Liver (tissue), 3 donors: ENCODE results near the gene DHX35.

ENCODE experiments used
- CTCF ChIP-seq: fragments of 150-350 bp; IDR thresholded peaks from 2 replicates; pipeline ENCODE4 v1.5.1; 2017; ENCODE audit warnings: improper control_type of control experiment, low read depth, low read length; ENCODE audit not compliant: missing input control
- FOXA1 ChIP-seq: IDR thresholded peaks from 2 replicates; pipeline ENCODE4 v1.6.1; 2016; ENCODE audit warnings: antibody characterized with exemption
- GABPA ChIP-seq, 2 donors: IDR thresholded peaks in 1 of 2; conservative IDR thresholded peaks in 1 of 2; 2 replicates each; pipeline ENCODE4 v1.6.1; 2016; ENCODE audit warnings: antibody characterized with exemption in 2 of 2, mild to moderate bottlenecking in 1 of 2, moderate library complexity in 1 of 2
- JUND ChIP-seq, 2 donors: IDR thresholded peaks; 2 replicates each; pipeline ENCODE4 v1.6.1; 2016; ENCODE audit warnings: antibody characterized with exemption in 2 of 2
- MAX ChIP-seq: IDR thresholded peaks from 2 replicates; pipeline ENCODE4 v1.6.1; 2016; ENCODE audit warnings: antibody characterized with exemption
- RAD21 ChIP-seq, 2 donors: IDR thresholded peaks; 2 replicates each; pipeline ENCODE4 v1.6.1; 2016; ENCODE audit warnings: antibody characterized with exemption in 2 of 2, mild to moderate bottlenecking in 2 of 2
- REST ChIP-seq: IDR thresholded peaks from 2 replicates; pipeline ENCODE4 v1.6.1; 2016; ENCODE audit warnings: antibody characterized with exemption, mild to moderate bottlenecking
- RXRA ChIP-seq, 2 donors: IDR thresholded peaks; 2 replicates each; pipeline ENCODE4 v1.6.1; 2017 to 2018; ENCODE audit warnings: antibody characterized with exemption in 2 of 2, mild to moderate bottlenecking in 1 of 2
- SP1 ChIP-seq: IDR thresholded peaks from 2 replicates; pipeline ENCODE4 v1.6.1; 2018; ENCODE audit warnings: antibody characterized with exemption, mild to moderate bottlenecking
- TAF1 ChIP-seq: conservative IDR thresholded peaks from 2 replicates; pipeline ENCODE4 v1.6.1; 2016; ENCODE audit warnings: antibody characterized with exemption, mild to moderate bottlenecking
- YY1 ChIP-seq: IDR thresholded peaks from 2 replicates; pipeline ENCODE4 v1.6.1; 2016; ENCODE audit warnings: antibody characterized with exemption, mild to moderate bottlenecking
- donor health status: healthy.
- donor health status: healthy.

- TF ChIP-seq CTCF: no peak
- TF ChIP-seq YY1: no peak
- no peak for TF ChIP-seq RXRA (IDR thresholded peaks at IDR 0.05)
- TF ChIP-seq GABPA (IDR thresholded peaks at IDR 0.05 in 1 of 2, conservative IDR thresholded peaks at IDR 0.05 in 1 of 2): no peak
- no peak for TF ChIP-seq REST
- no peak for TF ChIP-seq FOXA1
- TF ChIP-seq JUND (IDR thresholded peaks at IDR 0.05): no peak
- TF ChIP-seq SP1: no peak
- no peak for TF ChIP-seq RAD21 (IDR thresholded peaks at IDR 0.05)
- TF ChIP-seq MAX: no peak
- TF ChIP-seq TAF1: no peak
Measured at GRCh38 chr20:39041067-39041466, 78.9 kb downstream of the DHX35 start.
